ENCODE data around the gene PDE6D.

Gene PDE6D

DNA sequence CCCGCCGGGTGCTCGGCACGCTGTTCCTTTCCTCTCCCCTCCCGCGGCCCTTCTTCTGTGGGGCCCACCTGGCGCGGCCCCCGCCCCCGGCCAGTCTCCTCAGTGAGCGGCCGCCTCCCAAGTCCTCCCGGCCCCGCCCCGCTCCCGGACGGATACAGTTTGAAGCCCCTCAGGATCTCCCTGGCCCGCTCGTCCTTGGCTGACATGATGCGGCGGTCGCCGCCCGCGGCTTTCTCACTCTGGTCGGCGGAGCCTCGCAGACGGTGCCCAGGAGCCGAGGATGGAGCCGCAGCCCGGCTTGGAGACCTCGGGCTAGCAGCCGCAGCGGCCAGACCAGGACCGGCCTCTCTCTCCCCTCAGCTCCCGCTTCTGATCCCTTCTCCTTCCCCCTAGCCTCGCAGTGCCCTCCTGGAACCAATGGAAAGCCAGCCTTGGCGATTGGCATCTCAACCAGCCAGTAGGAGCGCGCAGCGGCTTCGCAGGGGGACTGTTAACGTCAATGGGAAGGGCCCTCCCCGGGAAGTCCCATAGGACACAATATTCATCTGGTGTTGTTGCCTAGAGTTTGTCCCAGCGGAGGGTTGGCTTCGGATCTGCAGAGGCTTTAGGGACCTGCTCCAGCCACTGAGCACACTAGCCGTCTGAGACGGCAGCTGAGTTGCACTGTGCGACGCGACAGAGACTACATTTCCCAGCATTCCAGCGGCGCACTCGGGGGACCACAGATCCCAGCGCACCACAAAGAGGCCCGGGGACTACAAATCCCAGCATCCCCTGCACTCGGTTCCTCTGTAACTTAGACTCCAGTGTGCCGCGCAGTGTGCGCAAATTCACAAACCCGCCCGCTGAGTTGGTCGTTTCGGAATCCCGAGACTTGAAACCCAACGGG, at the start of gene PDE6D:
Gene PDE6D (minus strand): TSS at position 374 of the 889 bp plus-strand sequence. CDS start 168 bp downstream, at position 206.
- peak; percentile 82 for TF ChIP-seq POLR2A (IDR thresholded peaks at IDR 0.05; ENCODE audit: low read depth, low read length)
- FAIRE-seq (peak; percentile 93), DNase-seq (ENCODE audit: insufficient read length, low spot score) (peak; percentile 98)

DNA sequence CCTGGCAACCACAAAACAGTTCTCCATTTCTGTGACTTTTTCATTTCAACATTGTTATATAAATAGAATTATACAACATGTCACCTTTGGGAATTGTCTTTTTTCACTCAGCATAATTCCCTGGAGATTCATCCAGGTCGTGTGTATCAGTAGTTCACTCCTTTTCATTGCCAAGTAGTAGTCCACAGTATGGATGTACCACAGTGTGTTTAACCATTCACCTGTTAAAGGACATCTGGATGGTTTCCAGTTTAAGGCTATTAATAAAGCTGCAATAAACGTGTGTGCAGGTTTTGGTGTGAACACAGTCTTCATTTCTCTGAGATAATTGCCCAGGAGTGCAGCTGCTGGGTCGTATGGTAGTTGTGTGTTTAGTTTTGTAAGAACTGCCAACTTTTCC, 40.8 kb upstream of the PDE6D start:
- no peak for TF ChIP-seq POLR2A (IDR thresholded peaks at IDR 0.05; ENCODE audit: low read depth, low read length)
- FAIRE-seq (no peak), DNase-seq (ENCODE audit: insufficient read length, low spot score) (no peak)

DNA sequence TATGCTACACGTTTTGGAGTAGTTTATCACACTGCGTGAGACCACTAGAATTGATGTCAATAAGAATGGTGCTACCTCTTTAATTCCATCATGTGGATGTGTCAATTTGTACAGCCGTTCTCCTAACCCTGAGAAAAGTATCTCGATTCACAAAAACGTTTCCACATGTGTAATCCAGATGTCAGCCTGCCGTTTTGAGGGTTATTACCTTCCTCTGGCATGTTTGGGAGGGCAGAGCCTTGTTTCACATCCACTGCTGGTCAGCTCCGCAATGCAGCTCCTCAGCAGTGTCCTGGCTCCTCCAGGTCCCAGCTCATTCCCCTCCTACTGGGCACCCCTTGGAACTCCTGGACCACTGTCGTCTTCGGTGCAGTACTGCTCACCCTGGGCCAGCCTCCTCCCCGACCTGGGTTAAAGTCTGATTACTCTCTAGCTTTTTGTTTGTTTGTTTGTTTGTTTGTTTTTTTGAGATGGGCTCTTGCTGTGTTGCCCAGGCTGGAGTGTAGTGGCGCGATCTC, 39.8 kb upstream of the PDE6D start:
- DNase-seq (ENCODE audit: insufficient read length, low spot score) (no peak), FAIRE-seq (no peak)
- no peak for TF ChIP-seq POLR2A (IDR thresholded peaks at IDR 0.05; ENCODE audit: low read depth, low read length)

DNA sequence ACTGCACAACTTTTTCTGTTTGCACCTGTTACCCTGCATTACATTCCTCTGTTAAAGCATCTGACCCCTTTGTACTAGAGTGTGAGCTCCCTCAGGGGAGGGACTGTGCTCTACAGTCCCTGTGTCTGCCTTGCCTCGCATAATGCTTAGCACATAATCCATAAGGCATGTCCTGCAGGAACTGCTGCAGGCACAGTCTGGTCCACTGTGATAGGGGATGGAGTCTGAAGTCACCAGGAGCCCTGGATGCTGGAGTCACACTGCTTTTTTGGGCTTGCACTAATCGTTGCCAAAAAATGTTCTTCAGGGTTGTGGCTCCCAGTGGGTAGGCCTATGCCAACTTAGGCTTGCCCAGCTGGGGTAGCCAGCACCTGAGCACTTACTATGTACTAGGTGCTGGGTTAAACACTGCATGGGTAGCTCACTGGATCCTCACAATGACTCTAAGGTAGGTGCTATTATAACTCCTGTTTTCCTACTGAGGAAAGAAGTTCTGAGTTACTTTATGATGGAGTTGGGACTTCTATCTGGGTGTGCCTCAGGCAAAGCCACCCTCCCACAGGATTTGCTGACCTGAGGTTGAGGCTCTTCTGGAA, 38.5 kb upstream of the PDE6D start:
- FAIRE-seq (no peak), DNase-seq (ENCODE audit: insufficient read length, low spot score) (no peak)
- TF ChIP-seq POLR2A (IDR thresholded peaks at IDR 0.05; ENCODE audit: low read depth, low read length): no peak

DNA sequence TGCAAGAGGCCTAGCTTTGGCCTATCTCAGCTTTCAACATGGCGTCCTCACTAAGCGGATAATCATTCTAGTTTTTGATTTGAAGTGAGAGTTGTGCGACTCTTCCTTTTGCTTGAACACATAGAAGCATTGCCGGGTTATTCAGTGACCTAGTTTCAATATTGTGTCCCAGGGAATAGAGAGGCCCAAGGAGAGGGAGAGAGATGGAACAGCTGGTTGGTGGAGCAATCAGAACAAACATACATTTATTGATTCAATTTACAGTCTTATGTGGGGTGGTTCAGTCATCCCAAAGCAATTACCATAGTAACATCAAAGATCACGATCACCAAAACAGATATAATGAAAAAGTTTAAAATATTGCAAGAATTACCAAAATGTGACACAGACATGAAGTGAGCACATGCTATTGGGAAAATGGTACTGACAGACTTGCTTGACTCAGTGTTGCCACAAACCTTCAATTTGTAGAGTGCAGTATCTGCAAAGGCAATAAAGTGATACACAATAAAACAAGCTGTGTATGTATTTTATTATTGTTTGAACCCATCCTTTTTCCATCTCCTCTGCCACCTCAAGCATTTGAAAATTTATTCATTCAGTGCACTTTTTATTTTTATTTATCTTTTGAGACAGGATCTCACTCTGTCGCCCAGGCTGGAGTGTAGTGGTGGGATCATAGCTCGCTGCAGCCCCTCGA, 35.4 kb upstream of the PDE6D start:
- FAIRE-seq (no peak), DNase-seq (ENCODE audit: insufficient read length, low spot score) (no peak)
- no peak for TF ChIP-seq POLR2A (IDR thresholded peaks at IDR 0.05; ENCODE audit: low read depth, low read length)

DNA sequence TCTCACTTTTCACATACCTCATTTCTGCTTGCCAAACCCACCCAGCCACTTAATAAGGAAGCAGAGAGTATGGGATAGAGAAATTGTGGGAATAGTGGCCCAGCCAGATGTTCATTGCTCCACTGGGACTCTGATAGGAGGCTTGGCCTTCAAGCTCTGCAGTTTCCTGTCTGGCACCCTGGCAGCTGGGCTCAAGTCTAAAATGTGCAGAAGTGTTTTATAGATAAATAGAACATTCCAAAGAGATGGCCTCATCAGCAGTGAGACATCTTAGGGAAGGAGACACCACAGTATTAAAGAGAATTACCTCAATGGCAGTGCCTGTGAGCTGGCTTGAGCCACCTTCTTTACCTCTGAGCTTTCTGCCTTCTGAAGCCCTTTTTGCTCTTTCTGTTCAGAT, 29.8 kb upstream of the PDE6D start:
- no peak for TF ChIP-seq POLR2A (IDR thresholded peaks at IDR 0.05; ENCODE audit: low read depth, low read length)
- peak; percentile 56 for DNase-seq (ENCODE audit: insufficient read length, low spot score)
- no peak for FAIRE-seq

DNA sequence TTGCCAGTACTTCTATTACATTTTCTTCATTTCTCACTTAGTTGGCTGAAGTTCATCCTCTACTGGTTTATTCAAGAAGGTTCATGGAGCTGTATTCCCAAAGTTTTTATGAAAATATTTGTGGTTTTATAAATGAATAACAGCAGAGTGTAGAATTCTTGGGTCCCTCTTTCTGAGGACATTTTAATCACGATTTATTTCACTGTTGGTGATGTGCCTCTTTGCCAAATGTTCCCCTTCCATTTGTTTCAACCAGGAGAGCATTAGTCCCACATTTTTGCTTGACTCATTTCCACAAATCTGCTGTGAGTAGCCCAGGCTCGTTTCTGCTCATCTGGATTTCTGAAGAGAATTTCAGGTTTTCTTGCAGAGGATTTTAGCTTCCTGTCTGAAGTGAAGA, 25.9 kb upstream of the PDE6D start:
- DNase-seq (ENCODE audit: insufficient read length, low spot score) (no peak), FAIRE-seq (no peak)
- TF ChIP-seq POLR2A (IDR thresholded peaks at IDR 0.05; ENCODE audit: low read depth, low read length): no peak

DNA sequence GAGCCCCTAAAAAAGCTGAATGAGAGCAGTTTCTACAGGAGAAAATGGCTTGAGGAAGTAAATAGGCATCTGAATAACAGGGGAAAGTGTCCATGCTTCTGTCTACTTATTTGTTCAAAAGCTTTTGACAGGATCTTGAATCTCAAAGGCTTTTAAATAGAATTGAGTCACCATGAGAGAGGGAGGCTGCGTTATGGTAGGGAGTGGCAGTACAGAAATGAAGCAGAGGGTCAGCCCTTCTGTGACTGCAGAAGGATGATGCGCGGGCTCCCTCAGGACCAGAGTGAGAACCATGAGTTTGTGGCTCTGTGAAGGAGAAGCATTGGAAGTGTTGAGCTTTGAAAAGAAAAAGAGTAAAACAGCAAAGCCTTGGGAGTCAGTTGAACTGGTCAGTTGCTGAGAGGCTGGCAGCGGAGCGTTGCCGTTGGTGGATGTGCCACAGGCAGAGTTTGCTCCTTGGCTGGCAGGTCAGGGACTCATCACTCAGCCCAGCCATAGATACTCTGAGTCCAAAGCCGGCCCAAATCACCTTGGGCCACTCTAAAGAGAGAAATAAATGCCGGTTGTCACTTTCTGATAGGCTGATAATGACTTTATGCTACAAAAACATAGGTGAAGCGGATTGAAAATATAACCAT, 22.5 kb upstream of the PDE6D start:
- TF ChIP-seq POLR2A (IDR thresholded peaks at IDR 0.05; ENCODE audit: low read depth, low read length): no peak
- DNase-seq (ENCODE audit: insufficient read length, low spot score): no peak
- no peak for FAIRE-seq

DNA sequence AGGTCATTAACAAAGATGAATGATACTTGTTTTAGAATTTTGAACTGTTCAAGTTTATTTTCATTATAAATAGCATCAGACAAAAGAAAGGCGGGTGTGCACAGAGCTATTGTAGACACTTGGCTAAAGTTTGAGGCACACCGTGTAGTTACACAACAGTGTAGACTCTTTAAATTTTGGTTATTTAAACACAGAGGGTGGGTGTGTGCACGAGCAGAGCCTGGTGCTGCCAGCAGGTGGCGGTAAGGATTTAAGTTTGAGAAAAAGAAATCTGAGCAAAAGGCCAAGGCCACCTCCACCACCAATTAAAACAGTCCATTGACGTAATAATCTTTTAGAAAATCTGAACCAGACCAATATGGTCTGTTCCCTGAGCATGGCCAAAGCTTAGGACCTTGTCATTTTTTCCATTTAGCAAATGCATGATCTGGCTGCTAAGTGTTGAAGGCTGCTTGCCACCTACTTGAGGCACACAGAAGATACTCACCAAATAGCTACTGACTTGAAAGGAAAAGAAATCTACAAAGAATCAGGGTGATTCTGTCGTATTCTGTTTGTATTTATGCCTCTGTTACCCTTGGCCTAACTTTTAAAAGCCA, 19.5 kb upstream of the PDE6D start:
- FAIRE-seq (no peak), DNase-seq (ENCODE audit: insufficient read length, low spot score) (no peak)
- no peak for TF ChIP-seq POLR2A (IDR thresholded peaks at IDR 0.05; ENCODE audit: low read depth, low read length)

DNA sequence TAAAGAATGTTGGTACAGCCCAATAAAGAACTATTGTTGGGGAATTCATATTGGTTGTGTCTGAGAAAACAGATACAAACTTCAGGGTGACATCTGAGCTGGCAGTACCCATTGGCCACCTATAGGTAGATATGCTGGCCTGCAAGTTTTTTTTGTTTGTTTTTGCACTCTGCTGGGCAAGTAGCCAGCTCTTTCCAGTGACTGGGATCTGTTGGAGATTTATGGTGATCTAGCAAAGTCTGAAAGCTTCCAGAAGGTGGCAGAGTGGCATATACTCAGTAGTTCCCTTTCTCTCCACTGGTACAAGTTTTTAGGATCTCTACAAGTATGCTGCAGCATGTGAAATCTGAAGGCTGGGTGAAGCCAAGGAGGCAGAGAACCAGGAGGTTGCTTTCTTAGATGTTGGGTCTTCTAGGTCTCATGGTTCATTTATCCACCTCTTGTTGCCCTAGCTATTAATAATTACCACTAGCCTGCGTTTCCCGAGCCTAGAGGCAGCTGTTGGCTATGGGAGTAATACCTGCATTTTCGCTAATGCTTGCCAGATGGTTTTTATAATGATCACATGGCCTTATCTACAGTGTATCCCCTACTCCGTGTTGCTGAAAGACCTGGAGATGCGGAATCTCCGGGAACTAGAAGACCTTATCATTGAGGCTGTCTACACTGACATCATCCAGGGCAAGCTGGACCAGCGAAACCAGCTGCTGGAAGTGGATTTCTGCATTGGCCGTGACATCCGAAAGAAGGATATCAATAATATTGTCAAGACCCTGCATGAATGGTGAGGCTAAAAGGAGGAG, 14.6 kb upstream of the PDE6D start:
- FAIRE-seq: peak; percentile 91
- TF ChIP-seq POLR2A (IDR thresholded peaks at IDR 0.05; ENCODE audit: low read depth, low read length): no peak
- peak; percentile 69 for DNase-seq (ENCODE audit: insufficient read length, low spot score)

DNA sequence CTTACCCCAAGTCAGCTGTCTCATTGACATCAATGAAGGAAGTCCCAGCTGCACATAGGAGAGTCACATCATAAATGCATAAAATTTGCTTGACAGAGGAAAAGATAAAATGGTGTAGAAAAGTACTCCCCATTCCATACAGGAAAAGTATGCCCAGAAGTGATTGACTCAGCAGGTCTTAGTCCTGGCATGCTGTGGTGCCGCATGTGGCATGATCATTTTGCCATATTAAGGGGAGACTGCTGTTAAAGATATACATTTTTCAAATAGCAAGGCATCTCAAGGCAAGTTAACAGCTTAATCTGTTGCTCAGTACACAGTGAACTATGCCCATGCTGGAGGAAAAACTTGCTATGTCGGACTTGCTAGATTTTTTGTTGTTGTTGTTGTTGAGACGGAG, 13.3 kb upstream of the PDE6D start:
- no peak for DNase-seq (ENCODE audit: insufficient read length, low spot score)
- FAIRE-seq: no peak
- TF ChIP-seq POLR2A (IDR thresholded peaks at IDR 0.05; ENCODE audit: low read depth, low read length): no peak

DNA sequence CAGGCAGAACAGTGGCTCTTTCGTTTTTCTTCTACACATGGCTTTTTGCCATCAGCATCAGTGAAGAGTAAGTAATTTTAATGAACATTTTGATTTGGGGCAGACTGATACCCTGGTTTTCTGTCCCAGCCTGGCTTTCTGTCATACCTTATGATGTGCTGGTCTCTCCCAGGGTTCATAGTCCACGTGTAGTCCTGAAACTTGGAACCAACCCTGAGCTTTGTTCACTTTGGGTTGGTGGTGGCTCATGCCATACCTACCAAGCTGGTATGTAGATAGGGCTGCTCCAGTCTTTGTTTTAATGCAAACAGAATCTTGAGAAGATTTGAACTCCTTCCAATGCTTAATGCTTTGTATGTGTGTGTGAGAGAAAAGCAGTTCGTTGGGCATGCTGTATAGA, 10.0 kb upstream of the PDE6D start:
- no peak for TF ChIP-seq POLR2A (IDR thresholded peaks at IDR 0.05; ENCODE audit: low read depth, low read length)
- DNase-seq (ENCODE audit: insufficient read length, low spot score) (no peak), FAIRE-seq (no peak)

DNA sequence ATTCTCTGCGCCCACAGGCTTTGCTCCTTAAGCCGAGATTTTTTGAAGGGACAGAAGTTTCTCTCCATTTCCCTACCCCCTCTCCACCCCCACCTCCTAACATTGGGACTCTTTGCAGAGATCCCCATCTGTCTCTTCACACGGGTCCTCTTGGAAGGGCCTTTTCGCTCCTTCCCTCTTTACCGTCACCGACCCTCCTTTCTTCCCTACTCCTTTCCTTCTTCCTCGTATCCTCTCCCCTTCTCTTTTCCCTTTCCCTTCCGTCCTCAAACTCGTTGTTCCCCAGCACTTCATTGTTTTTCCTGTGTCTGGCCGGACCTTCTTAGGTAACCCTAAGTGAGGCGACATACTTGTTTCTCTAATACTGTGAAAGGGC, 5.8 kb upstream of the PDE6D start:
- DNase-seq (ENCODE audit: insufficient read length, low spot score) (no peak), FAIRE-seq (no peak)
- no peak for TF ChIP-seq POLR2A (IDR thresholded peaks at IDR 0.05; ENCODE audit: low read depth, low read length)
